HepG2 (cell line): ENCODE results near the gene RASGRP2. TPM values are rescaled to one million over a fixed set of nuclear protein-coding genes. Genes with fewer than 3 reads are reported as not detected.

ENCODE experiments used
- ATAC-seq: fragments of 200-7000 bp; cut with Tn5 transposase; 3 replicates; pipeline ENCODE4 v1.9.1; 2020; ENCODE audit warnings: mild to moderate bottlenecking, moderate library complexity
- BruUV-seq: library from RNA; stranded (reverse); fragments of 400-500 nt; replicated peaks from 2 replicates; lab custom pipeline; 2021; lab: Mats Ljungman, UMichigan
- CTCF ChIA-PET: fragments of 300-600 bp; formaldehyde crosslinking; extraction: SDS; loops from one replicate; lab custom pipeline; 2021; ENCODE audit warnings: low total read pairs, inconsistent platforms, low intra/inter-chr PET ratio; lab: Yijun Ruan, JAX
- POLR2A ChIA-PET: fragments of 350-600 bp; sonication (Branson Sonifier 250); formaldehyde crosslinking; loops from one replicate; lab custom pipeline; 2020; ENCODE audit warnings: antibody characterized with exemption, inconsistent platforms; lab: Yijun Ruan, JAX
- DNase-seq: peaks from one replicate; pipeline ENCODE4 v3.0.0-alpha.2; 2015; ENCODE audit warnings: low spot score
- FAIRE-seq: peaks from 3 replicates; lab custom pipeline; 2011; peaks lifted over from hg19 to GRCh38; lab: Jason Lieb, UNC
- H2AFZ ChIP-seq: one replicate; pipeline ENCODE4 v1.6.1; 2011; ENCODE audit warnings: low read length, inconsistent platforms
- H3K27ac ChIP-seq: fragments of 300-600 bp; 3 replicates; pipeline ENCODE4 v1.8.0; 2011; ENCODE audit warnings: mixed run types, mild to moderate bottlenecking, mixed read lengths, low read length, inconsistent platforms; ENCODE audit not compliant: insufficient read depth; ENCODE audit errors: extremely low read length
- H3K27me3 ChIP-seq, 2 experiments: fragments of 200-600 bp in 1 of 2; 2 replicates in 1 of 2; 3 replicates in 1 of 2; pipeline versions ENCODE4 v1.6.0 to v1.8.0; 2011; ENCODE audit warnings: low read length in 2 of 2, mild to moderate bottlenecking in 2 of 2, moderate library complexity in 2 of 2, inconsistent platforms in 1 of 2; ENCODE audit not compliant: insufficient read depth in 2 of 2, control insufficient read depth in 1 of 2
- H3K36me3 ChIP-seq, 2 experiments: fragments of 200-600 bp in 1 of 2; replicated peaks in 1 of 2; 2 replicates in 1 of 2; 3 replicates in 1 of 2; pipeline versions ENCODE4 v1.5.1 to v1.8.0; 2011; ENCODE audit warnings: low read length in 2 of 2, inconsistent platforms in 1 of 2; ENCODE audit not compliant: insufficient read depth in 2 of 2, control insufficient read depth in 1 of 2
- H3K4me1 ChIP-seq: 2 replicates; pipeline ENCODE4 v1.5.1; 2012; ENCODE audit warnings: low read length, inconsistent platforms; ENCODE audit not compliant: insufficient read depth
- H3K4me2 ChIP-seq: 2 replicates; pipeline ENCODE4 v1.6.0; 2011; ENCODE audit warnings: low read depth, low read length, inconsistent platforms
- H3K4me3 ChIP-seq, 3 experiments: fragments of 200-600 bp in 1 of 3; sonication (generic), shearing (Covaris generic) in 1 of 3; replicated peaks in 1 of 3; 2 replicates each; pipeline ENCODE4 v1.5.1; 2011 to 2016; ENCODE audit warnings: low read length in 3 of 3, inconsistent platforms in 2 of 3, low read depth in 2 of 3, mild to moderate bottlenecking in 2 of 3, control low read depth in 1 of 3, mixed read lengths in 1 of 3; ENCODE audit not compliant: insufficient read depth in 1 of 3
- H3K79me2 ChIP-seq: one replicate; pipeline ENCODE4 v1.6.1; 2011; ENCODE audit warnings: low read length, inconsistent platforms; ENCODE audit not compliant: insufficient read depth
- H3K9ac ChIP-seq: 2 replicates; pipeline ENCODE4 v1.6.0; 2011; ENCODE audit warnings: mild to moderate bottlenecking, low read depth, low read length, inconsistent platforms; ENCODE audit not compliant: insufficient read depth
- H3K9me3 ChIP-seq: 2 replicates; pipeline ENCODE4 v1.5.1; 2012; ENCODE audit warnings: mild to moderate bottlenecking, low read length
- H4K20me1 ChIP-seq: 2 replicates; pipeline ENCODE4 v1.6.0; 2011; ENCODE audit warnings: inconsistent platforms, mild to moderate bottlenecking, low read length, moderate library complexity; ENCODE audit not compliant: insufficient read depth
- CENPT ChIP-seq: sonication (generic); formaldehyde crosslinking; IDR thresholded peaks from 2 replicates; pipeline ENCODE4 v1.8.0; 2022; ENCODE audit warnings: low read depth, mild to moderate bottlenecking, moderate library complexity, missing genetic modification reagents
- MIXL1 ChIP-seq: IDR thresholded peaks from 2 replicates; pipeline ENCODE4 v1.6.1; 2016
- NRL ChIP-seq: sonication (generic); formaldehyde crosslinking; IDR thresholded peaks from 2 replicates; pipeline ENCODE4 v1.5.0; 2020; ENCODE audit warnings: missing genetic modification reagents, mild to moderate bottlenecking, moderate library complexity, borderline replicate concordance
- RERE ChIP-seq: IDR thresholded peaks from 2 replicates; pipeline ENCODE4 v1.6.1; 2016; ENCODE audit warnings: low read depth, missing genetic modification reagents, missing compliant biosample characterization
- RFXAP ChIP-seq: sonication (generic); formaldehyde crosslinking; IDR thresholded peaks from 2 replicates; pipeline ENCODE4 v1.4.0; 2020; ENCODE audit warnings: missing genetic modification reagents, borderline replicate concordance
- SP1 ChIP-seq, 2 experiments: fragments of 450-650 bp in 1 of 2; sonication (generic) in 1 of 2; formaldehyde crosslinking in 1 of 2; IDR thresholded peaks; 2 replicates each; pipeline versions ENCODE4 v1.4.0 to v1.6.1; 2016 to 2020; ENCODE audit warnings: missing genetic modification reagents in 1 of 2
- ZEB1 ChIP-seq: IDR thresholded peaks from 2 replicates; pipeline ENCODE4 v1.6.1; 2012; ENCODE audit warnings: mild to moderate bottlenecking, low read depth, inconsistent platforms; ENCODE audit not compliant: insufficient replicate concordance
- ZNF138 ChIP-seq: sonication (generic); formaldehyde crosslinking; IDR thresholded peaks from 2 replicates; pipeline ENCODE4 v1.5.0; 2020; ENCODE audit warnings: mild to moderate bottlenecking, low read depth, missing genetic modification reagents
- ZNF318 ChIP-seq: sonication (generic); formaldehyde crosslinking; IDR thresholded peaks from 2 replicates; pipeline ENCODE4 v1.4.0; 2020; ENCODE audit warnings: mild to moderate bottlenecking, missing genetic modification reagents
- ZNF446 ChIP-seq: sonication (generic); formaldehyde crosslinking; IDR thresholded peaks from 2 replicates; pipeline ENCODE4 v1.5.0; 2020; ENCODE audit warnings: mild to moderate bottlenecking, missing genetic modification reagents
- ZNF781 ChIP-seq: sonication (generic); formaldehyde crosslinking; IDR thresholded peaks from 2 replicates; pipeline ENCODE4 v1.5.1; 2020; ENCODE audit warnings: borderline replicate concordance, mild to moderate bottlenecking, missing genetic modification reagents; ENCODE audit errors: not compliant biosample characterization
- WGBS: methylation state at CpG from one replicate; pipeline ENCODE4 v1.1.6; 2017; ENCODE audit warnings: low lambda C conversion rate; 5-methylcytosine and 5-hydroxymethylcytosine counted together
- in situ Hi-C: cut with HindIII; loops from 2 replicates; pipeline ENCODE4 v1.10.0; 2017; ENCODE audit warnings: low pct_unique_long_range_greater_than_20kb; ENCODE audit not compliant: extremely low pct_ligation_motif_present
- intact Hi-C: fragments of 100-400 bp; cut with micrococcal nuclease; formaldehyde crosslinking; loops from one replicate; pipeline ENCODE4 v1.10.0; 2022; ENCODE audit not compliant: unreplicated experiment
- polyA plus RNA-seq, 8 experiments: library from polyadenylated mRNA; depleted of rRNA in 3 of 8; stranded (reverse) in 7 of 8; unstranded in 1 of 8; fragments of >200 nt; fragmentation: Illumina TruSeq in 4 of 8; extraction: Trizol in 4 of 8; gene quantifications; 2 replicates each; pipeline versions ENCODE4 v1.2.1 to v1.2.3, GENCODE V29; 2011 to 2016; ENCODE audit warnings: low read depth in 4 of 8, missing spikeins in 1 of 8, mixed read lengths in 1 of 8; ENCODE audit not compliant: insufficient read depth in 1 of 8
- total RNA-seq, 5 experiments: library from RNA; depleted of rRNA; stranded (reverse); fragments of >200 nt; fragmentation: Illumina TruSeq; extraction: Trizol; gene quantifications; 2 replicates each; pipeline ENCODE4 v1.2.3, GENCODE V29; 2016; ENCODE audit warnings: low read depth in 1 of 5

RASGRP2 gene
- total and polyA plus RNA-seq, 2 of the 13 experiments (the other 11 are each of a cell fraction or from before 2014, with no cell fraction given), result 0.61 TPM; not detected in 1

- Histone ChIP-seq H2AFZ (no peak overlapping the region), H3K4me1 (peaks cover 17% of the 10 kb centered on the region), H3K27ac (no peak overlapping the region), H3K79me2 (no peaks in the 10 kb centered on the region), H3K4me3 (no peak overlapping the region), H4K20me1 (no peaks in the 10 kb centered on the region), H3K27me3 (peaks cover 0 to 27% of the 10 kb centered on the region in 2 experiments; a peak in 3 of 5 replicates), H3K9ac (no peak overlapping the region), H3K4me2 (no peak overlapping the region), H3K36me3 (no peaks in the 10 kb centered on the region), H3K9me3 (no peaks in the 10 kb centered on the region)
- in situ Hi-C loops (no loop called here), intact Hi-C loops (no loop called here)
- ChIA-PET CTCF (no interaction called here), POLR2A (no interaction called here)
- no peak for FAIRE-seq
- 27% methylated on average over 8 of the region's 21 CpGs for WGBS
- no TSS peak for BruUV-seq
- peak; percentile 11; the same call in 1 of the 3 replicates for ATAC-seq
- DNase-seq, result no peak
- no peak for TF ChIP-seq RERE
- TF ChIP-seq SP1 (IDR thresholded peaks at IDR 0.05), result no peak
- TF ChIP-seq SP1 (CRISPR knock-in tag; IDR thresholded peaks at IDR 0.05), result no peak
- TF ChIP-seq NRL (CRISPR knock-in tag), result no peak
- TF ChIP-seq ZNF318, result no peak
- no peak for TF ChIP-seq ZEB1
- no peak for TF ChIP-seq MIXL1
- TF ChIP-seq ZNF446 (CRISPR knock-in tag), result no peak
- TF ChIP-seq ZNF781 (CRISPR knock-in tag), result no peak
- no peak for TF ChIP-seq CENPT
- no peak for TF ChIP-seq ZNF138 (CRISPR knock-in tag)
- TF ChIP-seq RFXAP, result no peak
These were observed 14.0 kb downstream of the RASGRP2 start for GRCh38 chr11:64729851-64730382.
